HL-60 (cell line): ENCODE measurements around the gene IMPDH1.

Experiments
- CTCF ChIP-seq: IDR thresholded peaks from one replicate; pipeline ENCODE4 v1.5.1; 2011; ENCODE audit warnings: low read length, control low read depth, inconsistent platforms; ENCODE audit not compliant: insufficient read depth
- POLR2AphosphoS5 ChIP-seq: IDR thresholded peaks from 2 replicates; pipeline ENCODE4 v1.6.1; 2012; ENCODE audit warnings: low read depth
- REST ChIP-seq: IDR thresholded peaks from 2 replicates; pipeline ENCODE4 v1.6.1; 2012; ENCODE audit warnings: low read depth; ENCODE audit not compliant: insufficient replicate concordance

GRCh38 chr7:128390871-128391565 lies 18.8 kb downstream of the IMPDH1 start:
- TF ChIP-seq REST: no peak
- TF ChIP-seq CTCF: no peak
- no peak for TF ChIP-seq POLR2AphosphoS5
